GM23338 (cell line): ENCODE results near the gene CLEC7A. TPM values are rescaled to one million over a fixed set of nuclear protein-coding genes. Genes with fewer than 3 reads are reported as not detected.

Source experiments
- ATAC-seq: fragments of 200-7000 bp; cut with Tn5 transposase; 3 replicates; pipeline ENCODE4 v1.9.1; 2020
- DNase-seq: peaks from one replicate; pipeline ENCODE4 v3.0.0-alpha.2; 2015; ENCODE audit warnings: low spot score
- H2AFZ ChIP-seq: fragments of 200-600 bp; sonication (generic); 2 replicates; pipeline ENCODE4 v1.8.0; 2016; ENCODE audit warnings: antibody characterized with exemption, mild to moderate bottlenecking, moderate library complexity
- H3F3A ChIP-seq: fragments of 200-600 bp; sonication (generic); replicated peaks from 2 replicates; pipeline ENCODE4 v1.8.0; 2017; ENCODE audit warnings: antibody characterized with exemption, mixed run types, low read depth
- H3K27ac ChIP-seq: fragments of 200-600 bp; sonication (generic); 2 replicates; pipeline ENCODE4 v1.6.1; 2016; ENCODE audit warnings: low read depth
- H3K27me3 ChIP-seq: fragments of 200-600 bp; sonication (generic); 2 replicates; pipeline ENCODE4 v1.8.0; 2016; ENCODE audit warnings: mild to moderate bottlenecking, mixed run types, moderate library complexity; ENCODE audit not compliant: insufficient read depth
- H3K36me3 ChIP-seq: fragments of 200-600 bp; sonication (generic); 2 replicates; pipeline ENCODE4 v1.8.0; 2016; ENCODE audit warnings: mild to moderate bottlenecking; ENCODE audit not compliant: insufficient read depth
- H3K4me1 ChIP-seq: fragments of 200-600 bp; sonication (generic); 2 replicates; pipeline ENCODE4 v1.8.0; 2016; ENCODE audit warnings: mild to moderate bottlenecking, moderate library complexity; ENCODE audit not compliant: insufficient read depth
- H3K4me2 ChIP-seq: fragments of 200-600 bp; sonication (generic); 2 replicates; pipeline ENCODE4 v1.7.1; 2017; ENCODE audit warnings: mixed run types
- H3K4me3 ChIP-seq: fragments of 200-600 bp; sonication (generic); 2 replicates; pipeline ENCODE4 v1.6.1; 2016; ENCODE audit warnings: mixed run types
- H3K79me2 ChIP-seq: fragments of 200-600 bp; sonication (generic); replicated peaks from 2 replicates; pipeline ENCODE4 v1.8.0; 2017; ENCODE audit warnings: mild to moderate bottlenecking; ENCODE audit not compliant: insufficient read depth
- H3K9me2 ChIP-seq: fragments of 200-600 bp; sonication (generic); 2 replicates; pipeline ENCODE4 v1.8.0; 2017; ENCODE audit not compliant: insufficient read depth
- H4K20me1 ChIP-seq: fragments of 200-600 bp; sonication (generic); replicated peaks from 2 replicates; pipeline ENCODE4 v1.8.0; 2017; ENCODE audit warnings: mild to moderate bottlenecking; ENCODE audit not compliant: insufficient read depth
- H3K27ac Mint-ChIP-seq: 2 replicates; pipeline ENCODE4 v1.8.0; 2020; ENCODE audit warnings: inconsistent platforms, mild to moderate bottlenecking, moderate library complexity, mixed read lengths
- H3K27me3 Mint-ChIP-seq: 3 replicates; pipeline ENCODE4 v1.8.0; 2022; ENCODE audit warnings: low read depth, mild to moderate bottlenecking, moderate library complexity, mixed read lengths, inconsistent platforms; ENCODE audit not compliant: insufficient read depth, poor library complexity
- H3K36me3 Mint-ChIP-seq: 3 replicates; pipeline ENCODE4 v1.8.0; 2021; ENCODE audit warnings: low read depth, mild to moderate bottlenecking, inconsistent platforms, moderate library complexity, mixed read lengths
- H3K4me1 Mint-ChIP-seq: 3 replicates; pipeline ENCODE4 v1.8.0; 2020; ENCODE audit warnings: mild to moderate bottlenecking, inconsistent platforms, mixed read lengths
- H3K4me3 Mint-ChIP-seq: 3 replicates; pipeline ENCODE4 v1.8.0; 2021; ENCODE audit warnings: moderate library complexity, mild to moderate bottlenecking, inconsistent platforms, mixed read lengths
- H3K9me3 Mint-ChIP-seq: 3 replicates; pipeline ENCODE4 v1.8.0; 2020; ENCODE audit warnings: moderate library complexity, mild to moderate bottlenecking, inconsistent platforms, mixed read lengths
- CREB1 ChIP-seq: fragments of 250-450 bp; sonication (Bioruptor Pico); IDR thresholded peaks from 2 replicates; pipeline ENCODE4 v1.5.0; 2020; ENCODE audit warnings: low read depth, mild to moderate bottlenecking, moderate library complexity
- ETS1 ChIP-seq: IDR thresholded peaks from 2 replicates; pipeline ENCODE4 v1.6.1; 2016; ENCODE audit warnings: antibody characterized with exemption
- EZH2 ChIP-seq: fragments of 200-600 bp; sonication (generic); IDR thresholded peaks from one replicate; pipeline ENCODE4 v1.8.0; 2017; ENCODE audit warnings: antibody characterized with exemption, mild to moderate bottlenecking, low read depth; ENCODE audit not compliant: unreplicated experiment
- JUNB ChIP-seq: IDR thresholded peaks from one replicate; pipeline ENCODE4 v1.6.1; 2016; ENCODE audit warnings: antibody characterized with exemption; ENCODE audit not compliant: unreplicated experiment
- NANOG ChIP-seq: IDR thresholded peaks from 2 replicates; pipeline ENCODE4 v1.6.1; 2016; ENCODE audit warnings: antibody characterized with exemption, borderline replicate concordance
- POLR2AphosphoS5 ChIP-seq: IDR thresholded peaks from 2 replicates; pipeline ENCODE4 v1.6.1; 2016; ENCODE audit warnings: antibody characterized with exemption, low read depth
- STAT1 ChIP-seq: IDR thresholded peaks from one replicate; pipeline ENCODE4 v1.6.1; 2016; ENCODE audit warnings: antibody characterized with exemption; ENCODE audit not compliant: unreplicated experiment
- ZNF114 ChIP-seq: fragments of 250-450 bp; sonication (Bioruptor Pico); IDR thresholded peaks from 2 replicates; pipeline ENCODE4 v1.5.0; 2020; ENCODE audit warnings: mild to moderate bottlenecking, moderate library complexity
- ZNF331 ChIP-seq: fragments of 250-450 bp; sonication (Bioruptor Pico); IDR thresholded peaks from 2 replicates; pipeline ENCODE4 v1.5.0; 2020; ENCODE audit warnings: low read depth, mild to moderate bottlenecking, moderate library complexity
- ZNF462 ChIP-seq: fragments of 250-450 bp; sonication (Bioruptor Pico); IDR thresholded peaks from 2 replicates; pipeline ENCODE4 v1.5.0; 2020; ENCODE audit warnings: mild to moderate bottlenecking, moderate library complexity
- polyA plus RNA-seq: library from polyadenylated mRNA; unstranded; fragments of >200 nt; fragmentation: Nextera tagmentation; extraction: Ambion mirVana; gene quantifications from 2 replicates; pipeline ENCODE4 v1.2.1, GENCODE V29; 2016
- total RNA-seq: library from RNA; depleted of rRNA; stranded (reverse); fragments of >200 nt; shearing (Covaris generic); gene quantifications from 2 replicates; pipeline ENCODE4 v1.2.3, GENCODE V29; 2014
- TF ChIP-seq, protein P1 (sequence below), 2 experiments: fragments of 200-600 bp in 1 of 2; sonication (generic) in 1 of 2; conservative IDR thresholded peaks; 2 replicates each; pipeline versions ENCODE4 v1.5.1 to v1.6.1; 2016 to 2017; ENCODE audit warnings: antibody characterized with exemption in 2 of 2, low read depth in 2 of 2, mild to moderate bottlenecking in 2 of 2, moderate library complexity in 1 of 2
- TF ChIP-seq, protein P2 (sequence below): IDR thresholded peaks from one replicate; pipeline ENCODE4 v1.6.1; 2018; ENCODE audit warnings: antibody characterized with exemption; ENCODE audit not compliant: unreplicated experiment

Gene CLEC7A
- total and polyA plus RNA-seq, 2 experiments from 2014 or later, result 0.39 TPM; not detected in 1

DNA sequence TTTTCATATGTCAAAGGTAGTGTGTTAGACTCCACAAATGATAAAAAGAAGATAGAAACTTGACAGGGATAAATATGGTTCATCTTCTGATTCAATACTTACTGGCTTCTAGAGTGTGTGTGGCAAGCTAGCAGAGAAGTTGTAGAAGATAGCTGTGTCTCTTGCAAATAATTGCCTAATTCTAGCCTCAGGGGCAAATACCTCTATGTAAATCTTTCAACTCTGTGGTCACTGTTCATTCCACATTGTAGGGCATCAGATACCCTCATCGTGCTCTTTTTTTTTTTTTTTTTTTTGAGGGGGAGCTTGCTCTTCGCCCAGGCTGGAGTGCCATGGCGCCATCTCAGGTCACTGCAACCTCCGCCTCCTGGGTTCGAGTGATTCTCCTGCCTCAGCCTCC lies 40.2 kb upstream of the CLEC7A start:
- no peaks in the 10 kb centered on the region for H3K27me3 Mint-ChIP-seq
- no peaks in the 10 kb centered on the region for H3K27me3 ChIP-seq
- H3K4me3 ChIP-seq, result no peak overlapping the region
- ATAC-seq (no peak), DNase-seq (no peak)
- no peaks in the 10 kb centered on the region; the same call in 2 of the 3 replicates for H3K4me1 Mint-ChIP-seq
- H3K79me2 ChIP-seq, result no peaks in the 10 kb centered on the region
- no peak overlapping the region for H3K27ac Mint-ChIP-seq
- no peak overlapping the region for H3K4me3 Mint-ChIP-seq
- no peaks in the 10 kb centered on the region for H4K20me1 ChIP-seq
- no peaks in the 10 kb centered on the region for H3K9me2 ChIP-seq
- TF ChIP-seq ZNF331 (CRISPR knock-in tag) (no peak), CREB1 (CRISPR knock-in tag) (no peak), NANOG (no peak), ZNF114 (CRISPR knock-in tag) (no peak), JUNB (no peak), STAT1 (no peak), ETS1 (no peak), POLR2AphosphoS5 (no peak), EZH2 (no peak), ZNF462 (CRISPR knock-in tag) (no peak)
- TF ChIP-seq, protein P1, sequence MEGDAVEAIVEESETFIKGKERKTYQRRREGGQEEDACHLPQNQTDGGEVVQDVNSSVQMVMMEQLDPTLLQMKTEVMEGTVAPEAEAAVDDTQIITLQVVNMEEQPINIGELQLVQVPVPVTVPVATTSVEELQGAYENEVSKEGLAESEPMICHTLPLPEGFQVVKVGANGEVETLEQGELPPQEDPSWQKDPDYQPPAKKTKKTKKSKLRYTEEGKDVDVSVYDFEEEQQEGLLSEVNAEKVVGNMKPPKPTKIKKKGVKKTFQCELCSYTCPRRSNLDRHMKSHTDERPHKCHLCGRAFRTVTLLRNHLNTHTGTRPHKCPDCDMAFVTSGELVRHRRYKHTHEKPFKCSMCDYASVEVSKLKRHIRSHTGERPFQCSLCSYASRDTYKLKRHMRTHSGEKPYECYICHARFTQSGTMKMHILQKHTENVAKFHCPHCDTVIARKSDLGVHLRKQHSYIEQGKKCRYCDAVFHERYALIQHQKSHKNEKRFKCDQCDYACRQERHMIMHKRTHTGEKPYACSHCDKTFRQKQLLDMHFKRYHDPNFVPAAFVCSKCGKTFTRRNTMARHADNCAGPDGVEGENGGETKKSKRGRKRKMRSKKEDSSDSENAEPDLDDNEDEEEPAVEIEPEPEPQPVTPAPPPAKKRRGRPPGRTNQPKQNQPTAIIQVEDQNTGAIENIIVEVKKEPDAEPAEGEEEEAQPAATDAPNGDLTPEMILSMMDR (conservative IDR thresholded peaks at IDR 0.05; ENCODE audit: low read depth in 2 of 2), result no peak
- TF ChIP-seq, protein P2, sequence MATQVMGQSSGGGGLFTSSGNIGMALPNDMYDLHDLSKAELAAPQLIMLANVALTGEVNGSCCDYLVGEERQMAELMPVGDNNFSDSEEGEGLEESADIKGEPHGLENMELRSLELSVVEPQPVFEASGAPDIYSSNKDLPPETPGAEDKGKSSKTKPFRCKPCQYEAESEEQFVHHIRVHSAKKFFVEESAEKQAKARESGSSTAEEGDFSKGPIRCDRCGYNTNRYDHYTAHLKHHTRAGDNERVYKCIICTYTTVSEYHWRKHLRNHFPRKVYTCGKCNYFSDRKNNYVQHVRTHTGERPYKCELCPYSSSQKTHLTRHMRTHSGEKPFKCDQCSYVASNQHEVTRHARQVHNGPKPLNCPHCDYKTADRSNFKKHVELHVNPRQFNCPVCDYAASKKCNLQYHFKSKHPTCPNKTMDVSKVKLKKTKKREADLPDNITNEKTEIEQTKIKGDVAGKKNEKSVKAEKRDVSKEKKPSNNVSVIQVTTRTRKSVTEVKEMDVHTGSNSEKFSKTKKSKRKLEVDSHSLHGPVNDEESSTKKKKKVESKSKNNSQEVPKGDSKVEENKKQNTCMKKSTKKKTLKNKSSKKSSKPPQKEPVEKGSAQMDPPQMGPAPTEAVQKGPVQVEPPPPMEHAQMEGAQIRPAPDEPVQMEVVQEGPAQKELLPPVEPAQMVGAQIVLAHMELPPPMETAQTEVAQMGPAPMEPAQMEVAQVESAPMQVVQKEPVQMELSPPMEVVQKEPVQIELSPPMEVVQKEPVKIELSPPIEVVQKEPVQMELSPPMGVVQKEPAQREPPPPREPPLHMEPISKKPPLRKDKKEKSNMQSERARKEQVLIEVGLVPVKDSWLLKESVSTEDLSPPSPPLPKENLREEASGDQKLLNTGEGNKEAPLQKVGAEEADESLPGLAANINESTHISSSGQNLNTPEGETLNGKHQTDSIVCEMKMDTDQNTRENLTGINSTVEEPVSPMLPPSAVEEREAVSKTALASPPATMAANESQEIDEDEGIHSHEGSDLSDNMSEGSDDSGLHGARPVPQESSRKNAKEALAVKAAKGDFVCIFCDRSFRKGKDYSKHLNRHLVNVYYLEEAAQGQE, result no peak
- H3F3A ChIP-seq, result no peaks in the 10 kb centered on the region
- no peaks in the 10 kb centered on the region for H3K36me3 ChIP-seq
- no peaks in the 10 kb centered on the region for H3K9me3 Mint-ChIP-seq
- H3K4me1 ChIP-seq, result no peaks in the 10 kb centered on the region
- H3K36me3 Mint-ChIP-seq, result no peaks in the 10 kb centered on the region
- H3K27ac ChIP-seq, result no peak overlapping the region
- H3K4me2 ChIP-seq, result no peak overlapping the region
- no peak overlapping the region for H2AFZ ChIP-seq
